Loucy (cell line): ENCODE results near the gene PTGES.

Experiments used
- CTCF ChIP-seq: fragments of 200-600 bp; sonication (generic); conservative IDR thresholded peaks from 2 replicates; pipeline ENCODE4 v1.5.1; 2014; ENCODE audit warnings: mild to moderate bottlenecking, antibody characterized with exemption, low read length
- EZH2phosphoT487 ChIP-seq: fragments of 200-600 bp; IDR thresholded peaks from 2 replicates; pipeline ENCODE4 v1.6.1; 2018; ENCODE audit warnings: antibody characterized with exemption, mild to moderate bottlenecking, moderate library complexity, borderline replicate concordance

- TF ChIP-seq CTCF (no peak), EZH2phosphoT487 (no peak)
Measured at GRCh38 chr9:129732946-129733631, 19.8 kb downstream of the PTGES start.
